GM20431 (cell line): ENCODE measurements around the gene MORC3.
"Not testable (repeated sequence)": the region's sequence is repeated elsewhere in the genome, so short reads cannot be mapped to it uniquely, and the experiment has no call there.

ENCODE experiments used
- in situ Hi-C: fragments of 300-500 bp; cut with MseI, MboI; formaldehyde crosslinking; loops from one replicate; pipeline ENCODE4 v1.15.0; 2020; ENCODE audit warnings: low sequenced_read_pairs; ENCODE audit not compliant: unreplicated experiment

Gene MORC3

GRCh38 chr21:36381841-36382589 is 62.0 kb downstream of the MORC3 start:
- in situ Hi-C loops = no loop called here

- in situ Hi-C loops = not testable (repeated sequence)
Observed at GRCh38 chr21:36382722-36383121, 62.7 kb downstream of the MORC3 start.

- in situ Hi-C loops = no loop called here
Observed at GRCh38 chr21:36384885-36385232, 64.9 kb downstream of the MORC3 start.

GRCh38 chr21:36385233-36386030 is 65.4 kb downstream of the MORC3 start, which contains the start of gene CHAF1B:
TSS of gene CHAF1B (plus strand) at chr21:36385392. CDS start at chr21:36386137, 745 bp downstream.
- in situ Hi-C loops = no loop called here

- in situ Hi-C loops = no loop called here
Observed at GRCh38 chr21:36386031-36386642, 66.1 kb downstream of the MORC3 start.

GRCh38 chr21:36388096-36388495 is 68.1 kb downstream of the MORC3 start:
- in situ Hi-C loops = no loop called here

GRCh38 chr21:36388835-36389234 is 68.8 kb downstream of the MORC3 start:
- in situ Hi-C loops = no loop called here

- in situ Hi-C loops = not testable (repeated sequence)
Observed at GRCh38 chr21:36391649-36392048, 71.7 kb downstream of the MORC3 start.

GRCh38 chr21:36395353-36396111 is 75.5 kb downstream of the MORC3 start:
- in situ Hi-C loops = no loop called here

GRCh38 chr21:36396325-36396724 is 76.3 kb downstream of the MORC3 start:
- in situ Hi-C loops = no loop called here

GRCh38 chr21:36396971-36397370 is 77.0 kb downstream of the MORC3 start:
- in situ Hi-C loops = no loop called here

- in situ Hi-C loops = no loop called here
Observed at GRCh38 chr21:36397606-36398005, 77.6 kb downstream of the MORC3 start.

GRCh38 chr21:36399736-36400135 is 79.7 kb downstream of the MORC3 start:
- in situ Hi-C loops = loop anchor here (25.0 kb wide), 1 partner anchor 513 kb away; no protein-coding TSS in a partner anchor

- in situ Hi-C loops = loop anchor here (25.0 kb wide), 1 partner anchor 512 kb away; no protein-coding TSS in a partner anchor
Observed at GRCh38 chr21:36400719-36401118, 80.7 kb downstream of the MORC3 start.

GRCh38 chr21:36402339-36402738 is 82.3 kb downstream of the MORC3 start:
- in situ Hi-C loops = loop anchor here (25.0 kb wide), 1 partner anchor 510 kb away; no protein-coding TSS in a partner anchor

GRCh38 chr21:36403713-36404112 is 83.7 kb downstream of the MORC3 start:
- in situ Hi-C loops = loop anchor here (25.0 kb wide), 1 partner anchor 509 kb away; no protein-coding TSS in a partner anchor

GRCh38 chr21:36408568-36408967 is 88.6 kb downstream of the MORC3 start:
- in situ Hi-C loops = loop anchor here (25.0 kb wide), 1 partner anchor 504 kb away; no protein-coding TSS in a partner anchor

- in situ Hi-C loops = loop anchor here (25.0 kb wide), 1 partner anchor 501 kb away; no protein-coding TSS in a partner anchor
Observed at GRCh38 chr21:36411301-36411700, 91.3 kb downstream of the MORC3 start.

- in situ Hi-C loops = loop anchor here (25.0 kb wide), 1 partner anchor 499 kb away; no protein-coding TSS in a partner anchor
Observed at GRCh38 chr21:36412916-36413315, 92.9 kb downstream of the MORC3 start.

- in situ Hi-C loops = loop anchor here (25.0 kb wide), 1 partner anchor 497 kb away; no protein-coding TSS in a partner anchor
Observed at GRCh38 chr21:36415375-36415774, 95.4 kb downstream of the MORC3 start.
